ENCODE measurements around the gene PRTN3.

GRCh38 chr19:793806-794205, 47.0 kb upstream of the PRTN3 start:
- TF ChIP-seq CTCF (conservative IDR thresholded peaks at IDR 0.05): no peak
- TF ChIP-seq ZFX (IDR thresholded peaks at IDR 0.05): no peak

Measured in C4-2B (cell line).